ENCODE data around the gene HOXA10.

The HOXA10 gene

GRCh38 chr7:27142580-27143022, 31.5 kb downstream of the HOXA10 start:
- H3K27me3 ChIP-seq (replicated peaks; ENCODE audit: control insufficient read depth, insufficient read depth, low read length, poor library complexity, severe bottlenecking) = peaks cover 19% of the 10 kb centered on the region
- DNase-seq = no peak
- H3K4me1 ChIP-seq (ENCODE audit: control insufficient read depth, insufficient read depth, low read length, poor library complexity, severe bottlenecking) = peaks cover 3% of the 10 kb centered on the region
- H3K36me3 ChIP-seq (ENCODE audit: control insufficient read depth, insufficient read depth, low read length) = no peaks in the 10 kb centered on the region
- no peak overlapping the region for H3K4me3 ChIP-seq (ENCODE audit: insufficient read depth, low read depth, low read length, poor library complexity, severe bottlenecking)
- no peak overlapping the region for H3K27ac ChIP-seq (ENCODE audit: insufficient read depth, low read length, poor library complexity, severe bottlenecking)
- H3K9me3 ChIP-seq (ENCODE audit: control insufficient read depth, low read length) = no peaks in the 10 kb centered on the region

DNA sequence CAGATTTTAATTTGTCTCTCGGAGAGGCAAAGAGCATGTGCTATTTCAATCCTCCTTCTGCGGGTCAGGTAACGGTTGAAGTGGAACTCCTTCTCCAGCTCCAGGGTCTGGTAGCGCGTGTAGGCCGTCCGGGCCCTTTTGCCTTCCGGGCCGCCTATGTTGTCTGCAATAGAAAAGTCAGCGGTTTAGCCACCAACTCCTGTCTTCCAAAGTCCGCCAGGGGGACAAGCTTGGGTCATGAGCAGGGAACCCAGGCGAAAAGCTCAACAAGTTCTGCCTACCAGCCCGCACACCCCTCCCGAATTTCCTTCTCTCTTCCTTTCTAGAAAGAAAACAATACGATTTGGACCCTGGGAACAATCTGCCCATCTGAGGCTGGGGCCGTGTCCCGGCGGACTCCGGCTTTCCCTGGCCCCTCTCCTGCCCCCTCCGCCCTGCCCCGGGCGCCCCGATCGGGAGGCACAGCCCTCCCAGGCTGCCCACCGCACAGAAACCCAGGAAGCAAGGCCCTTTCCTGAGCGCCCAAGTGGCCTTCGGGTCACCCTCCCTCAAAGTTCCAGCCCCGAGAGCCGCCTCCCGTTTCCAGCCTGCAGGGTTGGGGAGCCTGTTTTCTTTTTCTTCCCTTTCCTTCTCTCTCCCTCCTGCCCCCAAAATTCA, 32.1 kb downstream of the HOXA10 start:
- Histone ChIP-seq H3K4me3 (ENCODE audit: insufficient read depth, low read depth, low read length, poor library complexity, severe bottlenecking) (no peak overlapping the region), H3K27ac (ENCODE audit: insufficient read depth, low read length, poor library complexity, severe bottlenecking) (no peak overlapping the region), H3K4me1 (ENCODE audit: control insufficient read depth, insufficient read depth, low read length, poor library complexity, severe bottlenecking) (no peaks in the 10 kb centered on the region), H3K9me3 (ENCODE audit: control insufficient read depth, low read length) (no peaks in the 10 kb centered on the region), H3K36me3 (ENCODE audit: control insufficient read depth, insufficient read depth, low read length) (no peaks in the 10 kb centered on the region), H3K27me3 (replicated peaks; ENCODE audit: control insufficient read depth, insufficient read depth, low read length, poor library complexity, severe bottlenecking) (peaks cover 15% of the 10 kb centered on the region)
- no peak for DNase-seq

- no peak for DNase-seq
- no peaks in the 10 kb centered on the region for H3K4me1 ChIP-seq (ENCODE audit: control insufficient read depth, insufficient read depth, low read length, poor library complexity, severe bottlenecking)
- H3K27ac ChIP-seq (ENCODE audit: insufficient read depth, low read length, poor library complexity, severe bottlenecking) = no peak overlapping the region
- no peaks in the 10 kb centered on the region for H3K9me3 ChIP-seq (ENCODE audit: control insufficient read depth, low read length)
- peaks cover 18% of the 10 kb centered on the region for H3K27me3 ChIP-seq (replicated peaks; ENCODE audit: control insufficient read depth, insufficient read depth, low read length, poor library complexity, severe bottlenecking)
- H3K4me3 ChIP-seq (ENCODE audit: insufficient read depth, low read depth, low read length, poor library complexity, severe bottlenecking) = no peak overlapping the region
- no peaks in the 10 kb centered on the region for H3K36me3 ChIP-seq (ENCODE audit: control insufficient read depth, insufficient read depth, low read length)
Measured at GRCh38 chr7:27141137-27141922, 32.8 kb downstream of the HOXA10 start.

DNA sequence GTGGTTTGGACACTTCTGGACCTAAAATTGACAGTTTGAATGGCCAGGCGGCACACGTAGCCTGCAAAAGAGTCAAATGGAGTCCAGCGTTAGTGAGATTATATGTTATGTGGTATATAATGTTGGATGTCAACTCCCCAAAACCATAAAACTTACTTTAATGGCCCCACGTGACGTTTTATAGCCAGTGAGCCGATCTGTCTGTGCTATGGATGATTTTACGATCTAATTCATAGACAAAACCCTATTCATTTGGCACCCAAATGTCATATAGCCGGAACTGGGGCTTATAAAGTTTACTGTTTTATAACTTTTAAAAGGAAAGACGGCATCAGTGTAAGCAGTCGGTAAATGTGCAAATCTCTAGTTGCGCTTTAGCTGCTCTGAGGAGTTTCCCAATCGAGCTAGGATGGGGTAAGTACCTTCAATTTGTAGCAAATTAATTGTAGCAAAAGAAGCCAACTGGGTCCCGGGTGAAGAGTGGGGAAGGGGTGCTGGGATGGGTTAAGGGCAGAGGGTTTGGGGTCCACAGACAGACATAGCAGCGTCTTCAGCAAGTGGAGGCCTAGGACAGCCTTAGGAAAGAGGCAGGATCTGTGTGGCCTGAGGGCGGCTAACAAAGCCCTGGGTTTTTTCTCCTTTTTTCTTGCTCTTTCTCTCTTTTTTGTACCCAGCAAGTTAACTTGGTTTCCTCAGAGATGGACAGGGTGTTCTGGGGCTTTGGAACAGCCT, 33.8 kb downstream of the HOXA10 start:
- H3K9me3 ChIP-seq (ENCODE audit: control insufficient read depth, low read length) = no peaks in the 10 kb centered on the region
- no peak for DNase-seq
- peaks cover 18% of the 10 kb centered on the region for H3K27me3 ChIP-seq (replicated peaks; ENCODE audit: control insufficient read depth, insufficient read depth, low read length, poor library complexity, severe bottlenecking)
- no peak overlapping the region for H3K27ac ChIP-seq (ENCODE audit: insufficient read depth, low read length, poor library complexity, severe bottlenecking)
- H3K4me1 ChIP-seq (ENCODE audit: control insufficient read depth, insufficient read depth, low read length, poor library complexity, severe bottlenecking) = no peaks in the 10 kb centered on the region
- H3K36me3 ChIP-seq (ENCODE audit: control insufficient read depth, insufficient read depth, low read length) = no peaks in the 10 kb centered on the region
- no peak overlapping the region for H3K4me3 ChIP-seq (ENCODE audit: insufficient read depth, low read depth, low read length, poor library complexity, severe bottlenecking)

GRCh38 chr7:27139334-27140125, 34.6 kb downstream of the HOXA10 start:
- Histone ChIP-seq H3K27me3 (replicated peaks; ENCODE audit: control insufficient read depth, insufficient read depth, low read length, poor library complexity, severe bottlenecking) (peaks cover 18% of the 10 kb centered on the region), H3K4me3 (ENCODE audit: insufficient read depth, low read depth, low read length, poor library complexity, severe bottlenecking) (no peak overlapping the region), H3K4me1 (ENCODE audit: control insufficient read depth, insufficient read depth, low read length, poor library complexity, severe bottlenecking) (no peaks in the 10 kb centered on the region), H3K9me3 (ENCODE audit: control insufficient read depth, low read length) (no peaks in the 10 kb centered on the region), H3K36me3 (ENCODE audit: control insufficient read depth, insufficient read depth, low read length) (no peaks in the 10 kb centered on the region), H3K27ac (ENCODE audit: insufficient read depth, low read length, poor library complexity, severe bottlenecking) (no peak overlapping the region)
- no peak for DNase-seq

- no peaks in the 10 kb centered on the region for H3K4me1 ChIP-seq (ENCODE audit: control insufficient read depth, insufficient read depth, low read length, poor library complexity, severe bottlenecking)
- H3K27ac ChIP-seq (ENCODE audit: insufficient read depth, low read length, poor library complexity, severe bottlenecking) = no peak overlapping the region
- H3K4me3 ChIP-seq (ENCODE audit: insufficient read depth, low read depth, low read length, poor library complexity, severe bottlenecking) = no peak overlapping the region
- H3K9me3 ChIP-seq (ENCODE audit: control insufficient read depth, low read length) = no peaks in the 10 kb centered on the region
- no peaks in the 10 kb centered on the region for H3K36me3 ChIP-seq (ENCODE audit: control insufficient read depth, insufficient read depth, low read length)
- H3K27me3 ChIP-seq (replicated peaks; ENCODE audit: control insufficient read depth, insufficient read depth, low read length, poor library complexity, severe bottlenecking) = peaks cover 15% of the 10 kb centered on the region
- DNase-seq = no peak
Measured at GRCh38 chr7:27138985-27139333, 35.2 kb downstream of the HOXA10 start.

DNA sequence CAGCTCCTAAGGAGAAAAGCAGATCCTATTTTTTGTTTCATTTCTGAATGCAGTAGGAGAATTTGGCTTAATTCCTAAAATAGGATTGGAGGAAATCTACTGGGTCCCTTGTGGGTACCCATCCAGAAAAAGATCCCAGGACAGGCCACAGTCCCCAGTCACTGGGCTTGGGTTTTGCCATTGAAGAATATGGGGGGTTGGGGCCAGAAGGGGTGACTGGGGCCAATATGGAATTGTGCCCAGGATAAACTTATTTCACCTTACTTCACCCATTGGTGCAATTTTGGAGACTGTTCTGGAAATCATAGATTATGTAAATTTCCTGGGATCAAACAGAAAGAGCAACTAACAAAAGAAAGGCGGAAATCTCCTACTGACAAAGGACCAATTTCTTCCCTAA, 35.6 kb downstream of the HOXA10 start:
- Histone ChIP-seq H3K36me3 (ENCODE audit: control insufficient read depth, insufficient read depth, low read length) (no peaks in the 10 kb centered on the region), H3K27me3 (replicated peaks; ENCODE audit: control insufficient read depth, insufficient read depth, low read length, poor library complexity, severe bottlenecking) (peaks cover 11% of the 10 kb centered on the region)

DNA sequence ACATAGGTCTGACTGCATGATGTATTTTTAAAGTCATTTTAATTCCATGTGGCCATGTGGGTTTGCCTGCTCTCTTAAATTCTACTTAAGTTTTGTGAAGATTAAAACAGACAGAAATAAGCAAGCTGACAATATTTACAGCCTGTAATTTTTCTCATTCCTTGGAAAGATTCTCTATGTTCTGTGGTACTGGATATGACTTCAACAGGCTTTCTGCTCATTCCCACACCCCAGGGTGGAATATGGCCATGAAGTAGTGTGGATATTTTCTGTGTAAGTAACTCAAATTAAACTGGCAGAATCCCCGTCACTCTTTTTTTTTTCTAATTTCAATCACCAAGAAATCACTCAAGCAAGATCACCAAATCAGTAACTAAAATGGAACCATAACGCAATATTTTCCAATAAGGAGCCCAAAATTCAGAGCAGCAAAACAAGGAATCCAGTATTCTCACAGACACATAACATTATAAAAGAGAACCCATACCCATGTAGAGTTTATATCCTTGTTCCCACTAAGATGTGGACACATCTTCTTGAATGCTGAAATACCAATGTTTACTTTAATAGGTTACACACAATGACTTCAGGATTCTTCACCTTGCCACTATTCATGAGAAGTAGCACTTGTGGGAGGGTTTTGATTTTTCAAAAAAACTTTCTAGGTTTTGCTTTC, 36.3 kb downstream of the HOXA10 start:
- Histone ChIP-seq H3K27me3 (replicated peaks; ENCODE audit: control insufficient read depth, insufficient read depth, low read length, poor library complexity, severe bottlenecking) (peaks cover 10% of the 10 kb centered on the region), H3K4me1 (ENCODE audit: control insufficient read depth, insufficient read depth, low read length, poor library complexity, severe bottlenecking) (no peaks in the 10 kb centered on the region), H3K4me3 (ENCODE audit: insufficient read depth, low read depth, low read length, poor library complexity, severe bottlenecking) (no peak overlapping the region), H3K9me3 (ENCODE audit: control insufficient read depth, low read length) (no peaks in the 10 kb centered on the region), H3K27ac (ENCODE audit: insufficient read depth, low read length, poor library complexity, severe bottlenecking) (no peak overlapping the region), H3K36me3 (ENCODE audit: control insufficient read depth, insufficient read depth, low read length) (no peaks in the 10 kb centered on the region)
- DNase-seq = no peak

More for the DNA sequence above, 35.6 kb downstream of the HOXA10 start:
- H3K4me1 ChIP-seq (ENCODE audit: control insufficient read depth, insufficient read depth, low read length, poor library complexity, severe bottlenecking) = no peaks in the 10 kb centered on the region
- H3K9me3 ChIP-seq (ENCODE audit: control insufficient read depth, low read length) = no peaks in the 10 kb centered on the region
- no peak overlapping the region for H3K27ac ChIP-seq (ENCODE audit: insufficient read depth, low read length, poor library complexity, severe bottlenecking)
- DNase-seq = no peak
- no peak overlapping the region for H3K4me3 ChIP-seq (ENCODE audit: insufficient read depth, low read depth, low read length, poor library complexity, severe bottlenecking)

- no peak for DNase-seq
- H3K27me3 ChIP-seq (replicated peaks; ENCODE audit: control insufficient read depth, insufficient read depth, low read length, poor library complexity, severe bottlenecking) = peaks cover 7% of the 10 kb centered on the region
- H3K4me1 ChIP-seq (ENCODE audit: control insufficient read depth, insufficient read depth, low read length, poor library complexity, severe bottlenecking) = no peaks in the 10 kb centered on the region
- H3K9me3 ChIP-seq (ENCODE audit: control insufficient read depth, low read length) = no peaks in the 10 kb centered on the region
- no peak overlapping the region for H3K4me3 ChIP-seq (ENCODE audit: insufficient read depth, low read depth, low read length, poor library complexity, severe bottlenecking)
- no peak overlapping the region for H3K27ac ChIP-seq (ENCODE audit: insufficient read depth, low read length, poor library complexity, severe bottlenecking)
- H3K36me3 ChIP-seq (ENCODE audit: control insufficient read depth, insufficient read depth, low read length) = no peaks in the 10 kb centered on the region
Measured at GRCh38 chr7:27134392-27134791, 39.7 kb downstream of the HOXA10 start.

All from effector memory CD4-positive, alpha-beta T cell (primary cell).